H1 (cell line): ENCODE measurements around the gene C1orf56. TPM values are rescaled to one million over a fixed set of nuclear protein-coding genes. Genes with fewer than 3 reads are reported as not detected.

Experiments
- CTCF ChIA-PET: fragments of 300-600 bp; sonication (Branson Sonifier 250); formaldehyde crosslinking; loops from one replicate; lab custom pipeline; 2021; ENCODE audit not compliant: partially characterized antibody; lab: Charles Lee
- POLR2A ChIA-PET: fragments of 300-600 bp; sonication (Branson Sonifier 250); formaldehyde crosslinking; loops from one replicate; lab custom pipeline; 2021; ENCODE audit warnings: inconsistent platforms; ENCODE audit not compliant: partially characterized antibody; lab: Charles Lee
- DNase-seq, 2 experiments: peaks; one replicate each; pipeline versions ENCODE4 v3.0.0 to v3.0.0-alpha.2; 2010 to 2022; ENCODE audit warnings: low spot score in 2 of 2, low read depth in 1 of 2, mixed read lengths in 1 of 2
- FAIRE-seq: peaks from 2 replicates; lab custom pipeline; 2011; peaks lifted over from hg19 to GRCh38; lab: Jason Lieb, UNC
- H2AFZ ChIP-seq: 2 replicates; pipeline ENCODE4 v1.8.1; 2012; ENCODE audit warnings: low read length, inconsistent platforms
- H2AK5ac ChIP-seq: 2 replicates; pipeline ENCODE4 v1.6.1; 2013; ENCODE audit warnings: low read depth, low read length
- H2BK120ac ChIP-seq: replicated peaks from 2 replicates; pipeline ENCODE3; 2013; ENCODE audit warnings: low read depth, low read length, inconsistent platforms
- H2BK12ac ChIP-seq: 2 replicates; pipeline ENCODE4 v1.6.1; 2013; ENCODE audit warnings: low read depth, low read length
- H2BK15ac ChIP-seq: 2 replicates; pipeline ENCODE4 v1.6.1; 2013; ENCODE audit warnings: low read length
- H2BK20ac ChIP-seq: 2 replicates; pipeline ENCODE4 v1.6.1; 2013; ENCODE audit warnings: low read length
- H2BK5ac ChIP-seq: 2 replicates; pipeline ENCODE4 v1.6.1; 2013; ENCODE audit warnings: low read depth, low read length
- H3K14ac ChIP-seq: 2 replicates; pipeline ENCODE4 v1.6.1; 2013; ENCODE audit warnings: inconsistent platforms; ENCODE audit not compliant: insufficient read length
- H3K18ac ChIP-seq: 2 replicates; pipeline ENCODE4 v1.6.1; 2013; ENCODE audit warnings: low read length; ENCODE audit errors: extremely low read depth
- H3K23ac ChIP-seq: 2 replicates; pipeline ENCODE4 v1.6.1; 2013; ENCODE audit warnings: inconsistent platforms; ENCODE audit not compliant: insufficient read length
- H3K23me2 ChIP-seq: 2 replicates; pipeline ENCODE4 v1.6.1; 2013; ENCODE audit warnings: low read depth, low read length
- H3K27ac ChIP-seq: 2 replicates; pipeline ENCODE4 v1.6.1; 2011; ENCODE audit warnings: low read depth, low read length, inconsistent platforms
- H3K27me3 ChIP-seq, 4 experiments: replicated peaks in 1 of 4; 1 replicate in 1 of 4; 2 replicates in 3 of 4; pipeline versions ENCODE4 v1.6.1 to v1.8.1; 2011 to 2013; ENCODE audit warnings: low read length in 3 of 4, mild to moderate bottlenecking in 3 of 4, inconsistent platforms in 2 of 4, mixed read lengths in 2 of 4, moderate library complexity in 1 of 4; ENCODE audit not compliant: control insufficient read depth in 3 of 4, insufficient read depth in 3 of 4; ENCODE audit errors: extremely low read depth in 1 of 4
- H3K36me3 ChIP-seq, 4 experiments: 2 replicates each; pipeline versions ENCODE4 v1.6.1 to v1.8.1; 2011 to 2013; ENCODE audit warnings: mild to moderate bottlenecking in 4 of 4, low read length in 3 of 4, moderate library complexity in 2 of 4, control low read depth in 1 of 4, inconsistent platforms in 1 of 4; ENCODE audit not compliant: insufficient read depth in 4 of 4, control insufficient read depth in 2 of 4
- H3K4ac ChIP-seq: replicated peaks from 2 replicates; pipeline ENCODE3; 2013; ENCODE audit warnings: low read length, low read depth, mixed read lengths, inconsistent platforms; ENCODE audit not compliant: insufficient read length
- H3K4me1 ChIP-seq, 4 experiments: replicated peaks in 1 of 4; 1 replicate in 1 of 4; 2 replicates in 3 of 4; pipeline versions ENCODE4 v1.6.1 to v1.8.1; 2011 to 2013; ENCODE audit warnings: low read length in 3 of 4, inconsistent platforms in 2 of 4, mixed read lengths in 1 of 4; ENCODE audit not compliant: insufficient read depth in 4 of 4, control insufficient read depth in 3 of 4
- H3K4me2 ChIP-seq, 2 experiments: 2 replicates each; pipeline versions ENCODE4 v1.6.1 to v1.8.1; 2011 to 2013; ENCODE audit warnings: low read depth in 2 of 2, low read length in 2 of 2, control low read depth in 1 of 2, inconsistent platforms in 1 of 2, mild to moderate bottlenecking in 1 of 2; ENCODE audit not compliant: insufficient read depth in 1 of 2
- H3K4me3 ChIP-seq, 4 experiments: fragments of 200-600, 300-600 bp in 1 of 4; sonication (generic), shearing (Covaris generic), sonication (Bioruptor Twin) in 1 of 4; 2 replicates each; pipeline versions ENCODE4 v1.5.1 to v1.8.1; 2011 to 2016; ENCODE audit warnings: low read length in 4 of 4, low read depth in 3 of 4, control low read depth in 2 of 4, inconsistent platforms in 2 of 4, mild to moderate bottlenecking in 2 of 4, mixed read lengths in 1 of 4, moderate library complexity in 1 of 4; ENCODE audit not compliant: insufficient read depth in 2 of 4; ENCODE audit errors: extremely low read depth in 1 of 4
- H3K56ac ChIP-seq: replicated peaks from 2 replicates; pipeline ENCODE3; 2013; ENCODE audit warnings: low read depth, mild to moderate bottlenecking, mixed read lengths, low read length, inconsistent platforms; ENCODE audit not compliant: insufficient read length
- H3K79me1 ChIP-seq: 2 replicates; pipeline ENCODE4 v1.6.1; 2013; ENCODE audit warnings: low read depth, low read length, control low read depth
- H3K79me2 ChIP-seq, 2 experiments: 2 replicates each; pipeline versions ENCODE4 v1.6.1 to v1.8.1; 2012 to 2013; ENCODE audit warnings: low read length in 2 of 2, mild to moderate bottlenecking in 2 of 2, inconsistent platforms in 1 of 2; ENCODE audit not compliant: insufficient read depth in 2 of 2, control insufficient read depth in 1 of 2
- H3K9ac ChIP-seq, 4 experiments: replicated peaks in 1 of 4; 1 replicate in 1 of 4; 2 replicates in 3 of 4; pipeline versions ENCODE4 v1.6.1 to v1.8.1; 2011 to 2013; ENCODE audit warnings: low read depth in 3 of 4, low read length in 3 of 4, control low read depth in 2 of 4, mild to moderate bottlenecking in 2 of 4, moderate library complexity in 2 of 4, inconsistent platforms in 1 of 4; ENCODE audit errors: extremely low read depth in 1 of 4
- H3K9me3 ChIP-seq, 2 experiments: 2 replicates each; pipeline versions ENCODE4 v1.6.1 to v1.8.1; 2012 to 2013; ENCODE audit warnings: mild to moderate bottlenecking in 2 of 2, moderate library complexity in 2 of 2, control low read depth in 1 of 2, inconsistent platforms in 1 of 2, low read depth in 1 of 2, low read length in 1 of 2, mixed read lengths in 1 of 2; ENCODE audit not compliant: insufficient read depth in 2 of 2
- H4K20me1 ChIP-seq, 2 experiments: replicated peaks in 1 of 2; 2 replicates each; pipeline versions ENCODE3 to v1.8.1; 2011 to 2013; ENCODE audit warnings: inconsistent platforms in 2 of 2, low read length in 2 of 2, mild to moderate bottlenecking in 1 of 2; ENCODE audit not compliant: insufficient read depth in 2 of 2, control insufficient read depth in 1 of 2
- H4K5ac ChIP-seq: 2 replicates; pipeline ENCODE4 v1.6.1; 2013; ENCODE audit warnings: low read length, low read depth, mixed read lengths, inconsistent platforms; ENCODE audit not compliant: insufficient read length
- H4K8ac ChIP-seq: 2 replicates; pipeline ENCODE4 v1.8.0; 2013; ENCODE audit warnings: mild to moderate bottlenecking, moderate library complexity, low read length, inconsistent platforms; ENCODE audit not compliant: insufficient read depth; ENCODE audit errors: extremely low read depth
- H4K91ac ChIP-seq: replicated peaks from 2 replicates; pipeline ENCODE3; 2013; ENCODE audit warnings: low read length, mixed read lengths, inconsistent platforms; ENCODE audit not compliant: insufficient read length
- CHD1 ChIP-seq: IDR thresholded peaks from 2 replicates; pipeline ENCODE4 v1.6.1; 2012; ENCODE audit warnings: low read depth, low read length, improper control_type of control experiment
- KDM4A ChIP-seq: IDR thresholded peaks from one replicate; pipeline ENCODE4 v1.7.1; 2012; ENCODE audit warnings: low read depth, mild to moderate bottlenecking, moderate library complexity, low read length, inconsistent platforms; ENCODE audit not compliant: severe bottlenecking
- PHF8 ChIP-seq: fragments of 200-600 bp; sonication (generic); conservative IDR thresholded peaks from 2 replicates; pipeline ENCODE4 v1.7.1; 2012; ENCODE audit warnings: low read depth, mild to moderate bottlenecking, inconsistent platforms, low read length, moderate library complexity
- POLR2A ChIP-seq, 2 experiments: IDR thresholded peaks; 1 replicate in 1 of 2; 2 replicates in 1 of 2; pipeline ENCODE4 v1.6.1; 2011; ENCODE audit warnings: low read depth in 2 of 2, low read length in 2 of 2, mild to moderate bottlenecking in 2 of 2; ENCODE audit errors: control extremely low read depth in 1 of 2
- TAF1 ChIP-seq: IDR thresholded peaks from 2 replicates; pipeline ENCODE4 v1.6.1; 2011; ENCODE audit warnings: mild to moderate bottlenecking, low read depth, low read length
- TAF7 ChIP-seq: optimal IDR thresholded peaks from 2 replicates; pipeline ENCODE3; 2011; ENCODE audit warnings: low read depth, mild to moderate bottlenecking, inconsistent platforms, low read length, moderate library complexity, borderline replicate concordance
- TBP ChIP-seq: IDR thresholded peaks from 2 replicates; pipeline ENCODE4 v1.6.1; 2011; ENCODE audit warnings: low read depth, low read length, improper control_type of control experiment
- WGBS, 2 experiments: shearing (Covaris generic) in 1 of 2; methylation state at CpG; one replicate each; pipeline versions ENCODE4 v1.1.6 to v1.1.7; 2013 to 2015; ENCODE audit warnings: low lambda C conversion rate in 2 of 2, mixed read lengths in 2 of 2, inconsistent platforms in 1 of 2, low coverage in 1 of 2, missing lambda C conversion rate in 1 of 2; ENCODE audit not compliant: insufficient replicate concordance in 2 of 2, insufficient coverage in 1 of 2, insufficient read length in 1 of 2; ENCODE audit errors: extremely low coverage in 1 of 2, missing lambda C conversion rate in 1 of 2; 5-methylcytosine and 5-hydroxymethylcytosine counted together
- polyA plus RNA-seq, 7 experiments: library from polyadenylated mRNA; depleted of rRNA in 3 of 7; stranded (reverse) in 5 of 7; unstranded in 2 of 7; fragments of >200 nt in 5 of 7; fragments of 200-250 nt in 2 of 7; gene quantifications; 1 replicate in 5 of 7; 2 replicates in 1 of 7; 4 replicates in 1 of 7; pipeline versions ENCODE4 v1.2.1 to v1.2.3, GENCODE V29; 2011 to 2013; ENCODE audit warnings: missing spikeins in 2 of 7, mixed read lengths in 2 of 7
- total RNA-seq: library from RNA; stranded (reverse); fragmentation: NEBNext Ultra II Directional; extraction: Animal tissue kit (Norgen Biotek cat#: 25700); gene quantifications from 2 replicates; pipeline ENCODE4 v1.2.1, GENCODE V29; 2021
- TF ChIP-seq, protein P1 (sequence below): IDR thresholded peaks from 2 replicates; pipeline ENCODE4 v1.6.1; 2012; ENCODE audit warnings: inconsistent platforms
- TF ChIP-seq, protein P2 (sequence below): IDR thresholded peaks from 2 replicates; pipeline ENCODE4 v1.6.1; 2012; ENCODE audit warnings: inconsistent platforms

The C1orf56 gene
- total and polyA plus RNA-seq, 2 of the 8 experiments (the other 6 are each of a cell fraction or from before 2014, with no cell fraction given): 3.0 to 3.4 TPM

GRCh38 chr1:151047925-151048644 lies 534 bp downstream of the C1orf56 start:
- Histone ChIP-seq H3K56ac (peak overlapping the region; percentile 74), H3K4me2 (peak overlapping the region; percentile 92 to 98), H4K20me1 (peaks cover 0 to 3% of the 10 kb centered on the region in 2 experiments), H3K27me3 (no peaks in the 10 kb centered on the region), H3K79me1 (no peaks in the 10 kb centered on the region), H4K91ac (peak overlapping the region; percentile 83), H3K4me3 (peak overlapping the region; percentile 70 to 96 (median 84)), H2BK120ac (peak overlapping the region; percentile 16), H3K36me3 (peaks cover 2 to 32% (median 11%) of the 10 kb centered on the region in 4 experiments; a peak in 6 of 8 replicates), H3K27ac (peak overlapping the region; percentile 60), H3K14ac (no peak overlapping the region), H2BK12ac (0 out of 2 replicates have a peak overlapping the region, but pooled peaks have one; percentile 50), H3K18ac (peak overlapping the region; percentile 95), H3K4ac (peak overlapping the region; percentile 64), H3K9ac (peak overlapping the region; percentile 64 to 81 (median 74)), H2AFZ (peak overlapping the region; percentile 18; the same call in 1 of the 2 replicates), H4K8ac (peak overlapping the region; percentile 95; the same call in 1 of the 2 replicates), H3K23me2 (peaks cover 8% of the 10 kb centered on the region; the same call in 1 of the 2 replicates), H2AK5ac (0 out of 2 replicates have a peak overlapping the region, but pooled peaks have one; percentile 55), H3K79me2 (no peaks in the 10 kb centered on the region), H3K9me3 (no peaks in the 10 kb centered on the region; a peak in 1 of 4 replicates), H2BK5ac (peak overlapping the region; percentile 88), H2BK15ac (0 out of 2 replicates have a peak overlapping the region, but pooled peaks have one; percentile 92), H4K5ac (peak overlapping the region; percentile 32), H3K4me1 (peaks cover 0 to 7% (median 3%) of the 10 kb centered on the region in 4 experiments; a peak in 4 of 7 replicates), H3K23ac (no peak overlapping the region), H2BK20ac (no peak overlapping the region)
- POLR2A ChIA-PET: interaction anchor here (0.7 to 7.7 kb wide), 19 partner anchors 11 to 233 kb away, joined by 3 to 107 read pairs (median 5); partner anchors contain the start of genes ANXA9, BNIPL, CDC42SE1 and GABPB2
- CTCF ChIA-PET: interaction anchor here (0.6 to 9.6 kb wide), 19 partner anchors 9 to 222 kb away, joined by 3 to 95 read pairs (median 3); partner anchors contain the start of genes CDC42SE1, MINDY1 and MLLT11
- WGBS, 2 experiments: 2% methylated on average over 45 of the region's 48 CpGs; no CpG with 5 or more reads in 1 of the 2 experiments
- FAIRE-seq: no peak
- DNase-seq: peak in 1 of 2 experiments; percentile 85
- TF ChIP-seq TAF7 (peak; percentile 68), POLR2A (IDR thresholded peaks at IDR 0.05; ENCODE audit: control extremely low read depth in 1 of 2, low read depth in 2 of 2, low read length in 2 of 2) (peak; percentile 53 to 79), TBP (0 out of 2 replicates have a peak, but pooled peaks have one; percentile 16), KDM4A (peak; percentile 90), PHF8 (peak; percentile 71), TAF1 (peak; percentile 43), CHD1 (no peak)
- TF ChIP-seq, protein P1, sequence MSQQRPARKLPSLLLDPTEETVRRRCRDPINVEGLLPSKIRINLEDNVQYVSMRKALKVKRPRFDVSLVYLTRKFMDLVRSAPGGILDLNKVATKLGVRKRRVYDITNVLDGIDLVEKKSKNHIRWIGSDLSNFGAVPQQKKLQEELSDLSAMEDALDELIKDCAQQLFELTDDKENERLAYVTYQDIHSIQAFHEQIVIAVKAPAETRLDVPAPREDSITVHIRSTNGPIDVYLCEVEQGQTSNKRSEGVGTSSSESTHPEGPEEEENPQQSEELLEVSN: peak; percentile 76
- TF ChIP-seq, protein P2, sequence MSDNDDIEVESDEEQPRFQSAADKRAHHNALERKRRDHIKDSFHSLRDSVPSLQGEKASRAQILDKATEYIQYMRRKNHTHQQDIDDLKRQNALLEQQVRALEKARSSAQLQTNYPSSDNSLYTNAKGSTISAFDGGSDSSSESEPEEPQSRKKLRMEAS: peak; percentile 59
